ENCODE data around the gene IPCEF1. TPM values are rescaled to one million over a fixed set of nuclear protein-coding genes. Genes with fewer than 3 reads are reported as not detected.
"Not testable (repeated sequence)": the region's sequence is repeated elsewhere in the genome, so short reads cannot be mapped to it uniquely, and the experiment has no call there.

The IPCEF1 gene
- total and polyA plus RNA-seq, 2 donors, result 6.5 to 13.1 TPM

- H3K9me3 ChIP-seq (ENCODE audit: control insufficient read depth in 2 of 2, insufficient read depth in 1 of 2, low read length in 1 of 2), result no peaks in the 10 kb centered on the region
- H3K36me3 ChIP-seq (ENCODE audit: control insufficient read depth in 2 of 2, insufficient read depth in 2 of 2, low read length in 1 of 2), result no peaks in the 10 kb centered on the region
- WGBS, result over 99% methylated on average over 2 of the region's 2 CpGs
- no peak overlapping the region for H3K27ac ChIP-seq (ENCODE audit: low read depth in 1 of 2, low read length in 1 of 2)
- H3K4me1 ChIP-seq (ENCODE audit: control insufficient read depth in 2 of 2, insufficient read depth in 2 of 2, low read length in 2 of 2), result no peaks in the 10 kb centered on the region
- no peak for DNase-seq (ENCODE audit: low read depth in 6 of 9, low spot score in 9 of 9)
- H3K27me3 ChIP-seq (ENCODE audit: control insufficient read depth in 2 of 2, insufficient read depth in 1 of 2, low read length in 1 of 2), result no peaks in the 10 kb centered on the region
- no peak overlapping the region for H3K4me3 ChIP-seq (ENCODE audit: low read length in 2 of 2)
These were observed 47.6 kb downstream of the IPCEF1 start for GRCh38 chr6:154308986-154309385.

GRCh38 chr6:154307696-154308425, 48.7 kb downstream of the IPCEF1 start:
- no peak for DNase-seq (ENCODE audit: low read depth in 6 of 9, low spot score in 9 of 9)
- H3K27ac ChIP-seq (ENCODE audit: low read depth in 1 of 2, low read length in 1 of 2), result no peak overlapping the region

GRCh38 chr6:154307147-154307546, 49.5 kb downstream of the IPCEF1 start:
- not testable (repeated sequence) for H3K36me3 ChIP-seq (ENCODE audit: control insufficient read depth in 2 of 2, insufficient read depth in 2 of 2, low read length in 1 of 2); H3K4me1 ChIP-seq (ENCODE audit: control insufficient read depth in 2 of 2, insufficient read depth in 2 of 2, low read length in 2 of 2); H3K27me3 ChIP-seq (ENCODE audit: control insufficient read depth in 2 of 2, insufficient read depth in 1 of 2, low read length in 1 of 2); H3K27ac ChIP-seq (ENCODE audit: low read depth in 1 of 2, low read length in 1 of 2); H3K9me3 ChIP-seq (ENCODE audit: control insufficient read depth in 2 of 2, insufficient read depth in 1 of 2, low read length in 1 of 2); DNase-seq (ENCODE audit: low read depth in 6 of 9, low spot score in 9 of 9); H3K4me3 ChIP-seq (ENCODE audit: low read length in 2 of 2)
- WGBS, result over 99% methylated on average over 6 of the region's 6 CpGs

More at GRCh38 chr6:154307696-154308425, 48.7 kb downstream of the IPCEF1 start:
- H3K4me1 ChIP-seq (ENCODE audit: control insufficient read depth in 2 of 2, insufficient read depth in 2 of 2, low read length in 2 of 2), result no peaks in the 10 kb centered on the region
- no peak overlapping the region for H3K4me3 ChIP-seq (ENCODE audit: low read length in 2 of 2)
- H3K9me3 ChIP-seq (ENCODE audit: control insufficient read depth in 2 of 2, insufficient read depth in 1 of 2, low read length in 1 of 2), result no peaks in the 10 kb centered on the region
- no peaks in the 10 kb centered on the region for H3K36me3 ChIP-seq (ENCODE audit: control insufficient read depth in 2 of 2, insufficient read depth in 2 of 2, low read length in 1 of 2)
- WGBS, result 96% methylated on average over 7 of the region's 7 CpGs
- H3K27me3 ChIP-seq (ENCODE audit: control insufficient read depth in 2 of 2, insufficient read depth in 1 of 2, low read length in 1 of 2), result no peaks in the 10 kb centered on the region

GRCh38 chr6:154306696-154307095, 49.9 kb downstream of the IPCEF1 start:
- no peak for DNase-seq (ENCODE audit: low read depth in 6 of 9, low spot score in 9 of 9)
- no peak overlapping the region for H3K27ac ChIP-seq (ENCODE audit: low read depth in 1 of 2, low read length in 1 of 2)
- 96% methylated on average over 4 of the region's 4 CpGs for WGBS

GRCh38 chr6:154304191-154304590, 52.4 kb downstream of the IPCEF1 start:
- Histone ChIP-seq H3K4me3 (ENCODE audit: low read length in 2 of 2) (no peak overlapping the region), H3K9me3 (ENCODE audit: control insufficient read depth in 2 of 2, insufficient read depth in 1 of 2, low read length in 1 of 2) (no peaks in the 10 kb centered on the region), H3K4me1 (ENCODE audit: control insufficient read depth in 2 of 2, insufficient read depth in 2 of 2, low read length in 2 of 2) (peaks cover 0 to 5% of the 10 kb centered on the region in 2 donors), H3K27me3 (ENCODE audit: control insufficient read depth in 2 of 2, insufficient read depth in 1 of 2, low read length in 1 of 2) (no peaks in the 10 kb centered on the region), H3K27ac (ENCODE audit: low read depth in 1 of 2, low read length in 1 of 2) (no peak overlapping the region), H3K36me3 (ENCODE audit: control insufficient read depth in 2 of 2, insufficient read depth in 2 of 2, low read length in 1 of 2) (no peaks in the 10 kb centered on the region)
- 72% methylated on average over 1 of the region's 1 CpG for WGBS
- DNase-seq (ENCODE audit: low read depth in 6 of 9, low spot score in 9 of 9), result no peak

More at GRCh38 chr6:154306696-154307095, 49.9 kb downstream of the IPCEF1 start:
- H3K36me3 ChIP-seq (ENCODE audit: control insufficient read depth in 2 of 2, insufficient read depth in 2 of 2, low read length in 1 of 2), result no peaks in the 10 kb centered on the region
- H3K27me3 ChIP-seq (ENCODE audit: control insufficient read depth in 2 of 2, insufficient read depth in 1 of 2, low read length in 1 of 2), result no peaks in the 10 kb centered on the region
- H3K4me3 ChIP-seq (ENCODE audit: low read length in 2 of 2), result no peak overlapping the region
- peaks cover 0 to 5% of the 10 kb centered on the region in 2 donors for H3K4me1 ChIP-seq (ENCODE audit: control insufficient read depth in 2 of 2, insufficient read depth in 2 of 2, low read length in 2 of 2)
- no peaks in the 10 kb centered on the region for H3K9me3 ChIP-seq (ENCODE audit: control insufficient read depth in 2 of 2, insufficient read depth in 1 of 2, low read length in 1 of 2)

GRCh38 chr6:154303642-154304041, 53.0 kb downstream of the IPCEF1 start:
- 93% methylated on average over 4 of the region's 4 CpGs for WGBS
- H3K9me3 ChIP-seq (ENCODE audit: control insufficient read depth in 2 of 2, insufficient read depth in 1 of 2, low read length in 1 of 2); H3K36me3 ChIP-seq (ENCODE audit: control insufficient read depth in 2 of 2, insufficient read depth in 2 of 2, low read length in 1 of 2); H3K4me3 ChIP-seq (ENCODE audit: low read length in 2 of 2); H3K4me1 ChIP-seq (ENCODE audit: control insufficient read depth in 2 of 2, insufficient read depth in 2 of 2, low read length in 2 of 2); DNase-seq (ENCODE audit: low read depth in 6 of 9, low spot score in 9 of 9); H3K27ac ChIP-seq (ENCODE audit: low read depth in 1 of 2, low read length in 1 of 2); H3K27me3 ChIP-seq (ENCODE audit: control insufficient read depth in 2 of 2, insufficient read depth in 1 of 2, low read length in 1 of 2): not testable (repeated sequence)

GRCh38 chr6:154301839-154302752, 54.5 kb downstream of the IPCEF1 start:
- H3K4me3 ChIP-seq (ENCODE audit: low read length in 2 of 2), result no peak overlapping the region
- H3K9me3 ChIP-seq (ENCODE audit: control insufficient read depth in 2 of 2, insufficient read depth in 1 of 2, low read length in 1 of 2), result no peaks in the 10 kb centered on the region
- H3K27me3 ChIP-seq (ENCODE audit: control insufficient read depth in 2 of 2, insufficient read depth in 1 of 2, low read length in 1 of 2), result no peaks in the 10 kb centered on the region
- no peak overlapping the region for H3K27ac ChIP-seq (ENCODE audit: low read depth in 1 of 2, low read length in 1 of 2)
- WGBS, result 50% methylated on average over 10 of the region's 10 CpGs
- H3K36me3 ChIP-seq (ENCODE audit: control insufficient read depth in 2 of 2, insufficient read depth in 2 of 2, low read length in 1 of 2), result no peaks in the 10 kb centered on the region
- H3K4me1 ChIP-seq (ENCODE audit: control insufficient read depth in 2 of 2, insufficient read depth in 2 of 2, low read length in 2 of 2), result peaks cover 0 to 5% of the 10 kb centered on the region in 2 donors
- DNase-seq (ENCODE audit: low read depth in 6 of 9, low spot score in 9 of 9), result peak in 6 of 9 donors; percentile 17 to 74 (median 26)

- no peaks in the 10 kb centered on the region for H3K27me3 ChIP-seq (ENCODE audit: control insufficient read depth in 2 of 2, insufficient read depth in 1 of 2, low read length in 1 of 2)
- no peak for DNase-seq (ENCODE audit: low read depth in 6 of 9, low spot score in 9 of 9)
- no peak overlapping the region for H3K4me3 ChIP-seq (ENCODE audit: low read length in 2 of 2)
- H3K9me3 ChIP-seq (ENCODE audit: control insufficient read depth in 2 of 2, insufficient read depth in 1 of 2, low read length in 1 of 2), result no peaks in the 10 kb centered on the region
- 92% methylated on average over 7 of the region's 7 CpGs for WGBS
- peaks cover 0 to 5% of the 10 kb centered on the region in 2 donors for H3K4me1 ChIP-seq (ENCODE audit: control insufficient read depth in 2 of 2, insufficient read depth in 2 of 2, low read length in 2 of 2)
- no peak overlapping the region for H3K27ac ChIP-seq (ENCODE audit: low read depth in 1 of 2, low read length in 1 of 2)
- H3K36me3 ChIP-seq (ENCODE audit: control insufficient read depth in 2 of 2, insufficient read depth in 2 of 2, low read length in 1 of 2), result no peaks in the 10 kb centered on the region
These were observed 55.4 kb downstream of the IPCEF1 start for GRCh38 chr6:154301086-154301625.

- Histone ChIP-seq H3K27ac (ENCODE audit: low read depth in 1 of 2, low read length in 1 of 2) (no peak overlapping the region), H3K9me3 (ENCODE audit: control insufficient read depth in 2 of 2, insufficient read depth in 1 of 2, low read length in 1 of 2) (peaks cover 0 to 5% of the 10 kb centered on the region in 2 donors), H3K27me3 (ENCODE audit: control insufficient read depth in 2 of 2, insufficient read depth in 1 of 2, low read length in 1 of 2) (no peaks in the 10 kb centered on the region), H3K36me3 (ENCODE audit: control insufficient read depth in 2 of 2, insufficient read depth in 2 of 2, low read length in 1 of 2) (no peaks in the 10 kb centered on the region), H3K4me1 (ENCODE audit: control insufficient read depth in 2 of 2, insufficient read depth in 2 of 2, low read length in 2 of 2) (peaks cover 0 to 7% of the 10 kb centered on the region in 2 donors), H3K4me3 (ENCODE audit: low read length in 2 of 2) (no peak overlapping the region)
- WGBS, result 78% methylated on average over 3 of the region's 3 CpGs
- no peak for DNase-seq (ENCODE audit: low read depth in 6 of 9, low spot score in 9 of 9)
These were observed 58.3 kb downstream of the IPCEF1 start for GRCh38 chr6:154298297-154298696.

Data from thymus (tissue), 11 donors.